Measurements from ENCODE around the gene RBM44.
"Not testable (repeated sequence)": the region's sequence is repeated elsewhere in the genome, so short reads cannot be mapped to it uniquely, and the experiment has no call there.

DNA sequence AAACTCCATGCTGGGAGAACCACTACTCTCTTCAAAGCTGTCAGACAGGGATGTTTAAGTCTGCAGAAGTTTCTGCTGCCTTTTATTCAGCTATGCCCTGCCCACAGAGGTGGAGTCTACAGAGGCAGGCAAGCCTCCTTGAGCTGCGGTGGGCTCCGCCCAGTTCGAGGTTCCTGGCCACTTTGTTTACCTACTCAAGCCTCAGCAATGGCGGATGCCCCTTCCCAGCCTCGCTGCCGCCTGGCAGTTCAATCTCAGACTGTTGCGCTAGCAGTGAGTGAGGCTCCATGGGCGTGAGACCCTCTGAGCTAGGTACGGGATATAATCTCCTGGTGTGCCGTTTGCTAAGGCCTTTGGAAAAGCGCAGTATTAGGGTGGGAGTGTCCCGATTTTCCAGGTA lies 50.4 kb downstream of the RBM44 start:
- TF ChIP-seq, protein P1, sequence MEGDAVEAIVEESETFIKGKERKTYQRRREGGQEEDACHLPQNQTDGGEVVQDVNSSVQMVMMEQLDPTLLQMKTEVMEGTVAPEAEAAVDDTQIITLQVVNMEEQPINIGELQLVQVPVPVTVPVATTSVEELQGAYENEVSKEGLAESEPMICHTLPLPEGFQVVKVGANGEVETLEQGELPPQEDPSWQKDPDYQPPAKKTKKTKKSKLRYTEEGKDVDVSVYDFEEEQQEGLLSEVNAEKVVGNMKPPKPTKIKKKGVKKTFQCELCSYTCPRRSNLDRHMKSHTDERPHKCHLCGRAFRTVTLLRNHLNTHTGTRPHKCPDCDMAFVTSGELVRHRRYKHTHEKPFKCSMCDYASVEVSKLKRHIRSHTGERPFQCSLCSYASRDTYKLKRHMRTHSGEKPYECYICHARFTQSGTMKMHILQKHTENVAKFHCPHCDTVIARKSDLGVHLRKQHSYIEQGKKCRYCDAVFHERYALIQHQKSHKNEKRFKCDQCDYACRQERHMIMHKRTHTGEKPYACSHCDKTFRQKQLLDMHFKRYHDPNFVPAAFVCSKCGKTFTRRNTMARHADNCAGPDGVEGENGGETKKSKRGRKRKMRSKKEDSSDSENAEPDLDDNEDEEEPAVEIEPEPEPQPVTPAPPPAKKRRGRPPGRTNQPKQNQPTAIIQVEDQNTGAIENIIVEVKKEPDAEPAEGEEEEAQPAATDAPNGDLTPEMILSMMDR (conservative IDR thresholded peaks at IDR 0.05) = not testable (repeated sequence)
- TF ChIP-seq EZH2 (IDR thresholded peaks at IDR 0.05; ENCODE audit: low read depth) = not testable (repeated sequence)

Data from PC-9 (cell line).